GM23248 (cell line): ENCODE data around the gene SUPT20H. TPM values are rescaled to one million over a fixed set of nuclear protein-coding genes. Genes with fewer than 3 reads are reported as not detected.

Experiments used
- DNase-seq: peaks from one replicate; pipeline ENCODE4 v3.0.0-alpha.2; 2015
- H2AFZ ChIP-seq: fragments of 200-600 bp; sonication (generic); 2 replicates; pipeline ENCODE4 v1.6.1; 2016; ENCODE audit warnings: antibody characterized with exemption
- H3F3A ChIP-seq: fragments of 200-600 bp; sonication (generic); 2 replicates; pipeline ENCODE4 v1.6.1; 2016; ENCODE audit warnings: mild to moderate bottlenecking, antibody characterized with exemption, mixed run types; ENCODE audit not compliant: insufficient read depth
- H3K27ac ChIP-seq: fragments of 200-600 bp; sonication (generic); 2 replicates; pipeline ENCODE4 v1.5.1; 2016; ENCODE audit warnings: mild to moderate bottlenecking
- H3K27me3 ChIP-seq: fragments of 200-600 bp; sonication (generic); replicated peaks from 2 replicates; pipeline ENCODE4 v1.6.1; 2016; ENCODE audit warnings: mild to moderate bottlenecking; ENCODE audit not compliant: insufficient read depth
- H3K36me3 ChIP-seq: fragments of 200-600 bp; sonication (generic); 2 replicates; pipeline ENCODE4 v1.6.1; 2016; ENCODE audit warnings: low read depth, mild to moderate bottlenecking
- H3K4me1 ChIP-seq: fragments of 200-600 bp; sonication (generic); 2 replicates; pipeline ENCODE4 v1.6.1; 2016; ENCODE audit warnings: mild to moderate bottlenecking; ENCODE audit not compliant: insufficient read depth
- H3K4me2 ChIP-seq: fragments of 200-600 bp; sonication (generic); one replicate; pipeline ENCODE4 v1.6.1; 2016; ENCODE audit warnings: mild to moderate bottlenecking; ENCODE audit not compliant: unreplicated experiment
- H3K4me3 ChIP-seq: fragments of 200-600 bp; sonication (generic); 2 replicates; pipeline ENCODE4 v1.5.1; 2016; ENCODE audit warnings: mild to moderate bottlenecking
- H3K79me2 ChIP-seq: fragments of 200-600 bp; sonication (generic); 2 replicates; pipeline ENCODE4 v1.6.1; 2016; ENCODE audit warnings: mild to moderate bottlenecking; ENCODE audit not compliant: insufficient read depth
- H3K9ac ChIP-seq: fragments of 200-600 bp; sonication (generic); 2 replicates; pipeline ENCODE4 v1.6.1; 2016; ENCODE audit warnings: mild to moderate bottlenecking
- H3K9me2 ChIP-seq: fragments of 200-600 bp; sonication (generic); 2 replicates; pipeline ENCODE4 v1.6.1; 2016; ENCODE audit warnings: mixed run types, mild to moderate bottlenecking, moderate library complexity; ENCODE audit not compliant: insufficient read depth
- H3K9me3 ChIP-seq: fragments of 200-600 bp; sonication (generic); one replicate; pipeline ENCODE4 v1.6.1; 2017; ENCODE audit warnings: low read depth
- H4K20me1 ChIP-seq: fragments of 200-600 bp; sonication (generic); 2 replicates; pipeline ENCODE4 v1.6.0; 2016; ENCODE audit not compliant: insufficient read depth
- EZH2 ChIP-seq: fragments of 200-600 bp; sonication (generic); IDR thresholded peaks from 2 replicates; pipeline ENCODE4 v1.6.1; 2018; ENCODE audit warnings: antibody characterized with exemption, mild to moderate bottlenecking; ENCODE audit not compliant: insufficient read depth, poor library complexity, severe bottlenecking
- EZH2phosphoT487 ChIP-seq: fragments of 200-600 bp; sonication (generic); IDR thresholded peaks from 2 replicates; pipeline ENCODE4 v1.6.1; 2018; ENCODE audit warnings: antibody characterized with exemption, moderate library complexity, mild to moderate bottlenecking, low read depth; ENCODE audit not compliant: insufficient read depth
- WGBS, 2 experiments: methylation state at CpG; one replicate each; pipeline ENCODE4 v1.1.6; 2015 to 2017; ENCODE audit warnings: low lambda C conversion rate in 2 of 2, low coverage in 1 of 2; ENCODE audit errors: missing lambda C conversion rate in 2 of 2; 5-methylcytosine and 5-hydroxymethylcytosine counted together
- in situ Hi-C: fragments of 300-500 bp; cut with MboI; formaldehyde crosslinking; loops from 2 replicates; pipeline ENCODE4 v1.15.0; 2020
- polyA plus RNA-seq: library from polyadenylated mRNA; unstranded; fragments of >200 nt; fragmentation: Nextera tagmentation; extraction: Ambion mirVana; gene quantifications from 2 replicates; pipeline ENCODE4 v1.2.1, GENCODE V29; 2016
- total RNA-seq: library from RNA; depleted of rRNA; stranded (reverse); fragments of >200 nt; shearing (Covaris generic); gene quantifications from 2 replicates; pipeline ENCODE4 v1.2.3, GENCODE V29; 2014

The SUPT20H gene
- total and polyA plus RNA-seq, 2 experiments from 2014 or later: 28.6 to 45.1 TPM

- Histone ChIP-seq H3F3A (no peaks in the 10 kb centered on the region), H3K4me1 (no peaks in the 10 kb centered on the region), H3K9me3 (no peaks in the 10 kb centered on the region), H2AFZ (no peak overlapping the region), H3K9ac (no peak overlapping the region), H3K79me2 (peaks cover 68% of the 10 kb centered on the region), H4K20me1 (no peaks in the 10 kb centered on the region; the same call in 1 of the 2 replicates), H3K27me3 (no peaks in the 10 kb centered on the region), H3K9me2 (no peaks in the 10 kb centered on the region), H3K4me2 (no peak overlapping the region), H3K4me3 (no peak overlapping the region), H3K27ac (no peak overlapping the region), H3K36me3 (peaks cover 57% of the 10 kb centered on the region)
- WGBS, 2 experiments: 93 to 97% methylated on average over 2 of the region's 2 CpGs
- in situ Hi-C loops: loop anchor here (25.0 kb wide), 1 partner anchor 1315 kb away; no protein-coding TSS in a partner anchor
- no peak for TF ChIP-seq EZH2
- no peak for TF ChIP-seq EZH2phosphoT487
- DNase-seq: no peak
These were observed 12.5 kb downstream of the SUPT20H start for GRCh38 chr13:37047032-37047431.

GRCh38 chr13:37046062-37046461 lies 13.4 kb downstream of the SUPT20H start:
- Histone ChIP-seq H4K20me1 (no peaks in the 10 kb centered on the region; the same call in 1 of the 2 replicates), H3K27ac (no peak overlapping the region), H3K4me2 (no peak overlapping the region), H3K9me2 (no peaks in the 10 kb centered on the region), H3K27me3 (no peaks in the 10 kb centered on the region), H3K36me3 (peaks cover 61% of the 10 kb centered on the region), H3K4me3 (no peak overlapping the region), H3K9me3 (no peaks in the 10 kb centered on the region), H3K79me2 (peaks cover 65% of the 10 kb centered on the region), H2AFZ (no peak overlapping the region), H3K4me1 (no peaks in the 10 kb centered on the region), H3F3A (no peaks in the 10 kb centered on the region), H3K9ac (no peak overlapping the region)
- 95% methylated on average over 1 of the region's 1 CpG for WGBS, 2 experiments
- no peak for TF ChIP-seq EZH2
- no peak for TF ChIP-seq EZH2phosphoT487
- in situ Hi-C loops: loop anchor here (25.0 kb wide), 1 partner anchor 1316 kb away; no protein-coding TSS in a partner anchor
- DNase-seq: no peak

GRCh38 chr13:37040789-37041188 lies 18.7 kb downstream of the SUPT20H start:
- Histone ChIP-seq H3K9ac (no peak overlapping the region), H3K4me1 (no peaks in the 10 kb centered on the region), H3K9me2 (no peaks in the 10 kb centered on the region), H3K4me3 (no peak overlapping the region), H2AFZ (no peak overlapping the region), H4K20me1 (no peaks in the 10 kb centered on the region), H3K27ac (no peak overlapping the region), H3K79me2 (peaks cover 36% of the 10 kb centered on the region; the same call in 1 of the 2 replicates), H3F3A (no peaks in the 10 kb centered on the region), H3K36me3 (peaks cover 73% of the 10 kb centered on the region), H3K9me3 (no peaks in the 10 kb centered on the region), H3K4me2 (no peak overlapping the region), H3K27me3 (no peaks in the 10 kb centered on the region)
- in situ Hi-C loops: loop anchor here (25.0 kb wide), 1 partner anchor 1322 kb away; no protein-coding TSS in a partner anchor
- no peak for DNase-seq
- no peak for TF ChIP-seq EZH2
- no peak for TF ChIP-seq EZH2phosphoT487

- H3F3A ChIP-seq: no peaks in the 10 kb centered on the region
- no peak overlapping the region for H3K27ac ChIP-seq
- H3K9ac ChIP-seq: no peak overlapping the region
- H3K36me3 ChIP-seq: peaks cover 74% of the 10 kb centered on the region
- H3K9me3 ChIP-seq: no peaks in the 10 kb centered on the region
- no peak overlapping the region for H3K4me3 ChIP-seq
- no peak for DNase-seq
- peaks cover 33% of the 10 kb centered on the region; the same call in 1 of the 2 replicates for H3K79me2 ChIP-seq
- H2AFZ ChIP-seq: no peak overlapping the region
- H3K4me1 ChIP-seq: no peaks in the 10 kb centered on the region
- H3K9me2 ChIP-seq: no peaks in the 10 kb centered on the region
- in situ Hi-C loops: loop anchor here (25.0 kb wide), 1 partner anchor 1322 kb away; no protein-coding TSS in a partner anchor
- no peak for TF ChIP-seq EZH2phosphoT487
- no peak for TF ChIP-seq EZH2
- no peak overlapping the region for H3K4me2 ChIP-seq
- H4K20me1 ChIP-seq: no peaks in the 10 kb centered on the region
- H3K27me3 ChIP-seq: no peaks in the 10 kb centered on the region
These were observed 19.6 kb downstream of the SUPT20H start for GRCh38 chr13:37039896-37040295.

GRCh38 chr13:37037241-37037640 lies 22.2 kb downstream of the SUPT20H start:
- no peak for TF ChIP-seq EZH2phosphoT487
- TF ChIP-seq EZH2: no peak
- Histone ChIP-seq H3K79me2 (peaks cover 30% of the 10 kb centered on the region; the same call in 1 of the 2 replicates), H3K9me3 (no peaks in the 10 kb centered on the region), H3K27ac (no peak overlapping the region), H3K36me3 (peaks cover 80% of the 10 kb centered on the region), H2AFZ (no peak overlapping the region), H3K4me2 (no peak overlapping the region), H3K4me1 (no peaks in the 10 kb centered on the region), H3K9ac (no peak overlapping the region), H3K27me3 (no peaks in the 10 kb centered on the region), H4K20me1 (no peaks in the 10 kb centered on the region), H3F3A (peaks cover 5% of the 10 kb centered on the region; the same call in 1 of the 2 replicates), H3K4me3 (no peak overlapping the region), H3K9me2 (no peaks in the 10 kb centered on the region)
- in situ Hi-C loops: loop anchor here (25.0 kb wide), 1 partner anchor 1325 kb away; no protein-coding TSS in a partner anchor
- 91 to 93% methylated on average over 3 of the region's 3 CpGs for WGBS, 2 experiments
- DNase-seq: no peak
